Ramos (cell line): ENCODE measurements around the gene SOX14.

ENCODE experiments used
- in situ Hi-C: fragments of 300-500 bp; cut with MboI; formaldehyde crosslinking; loops from one replicate; pipeline ENCODE4 v1.14.3; 2022; ENCODE audit warnings: low sequenced_read_pairs; ENCODE audit not compliant: unreplicated experiment

Gene SOX14

GRCh38 chr3:137764001-137764433 lies at the start of gene SOX14:
Gene SOX14, plus strand, starts transcription at chr3:137764315. Its CDS starts 470 bp downstream, at chr3:137764785.
- in situ Hi-C loops = no loop called here

- in situ Hi-C loops = no loop called here
Observed at GRCh38 chr3:137714551-137714950, 49.6 kb upstream of the SOX14 start.

- in situ Hi-C loops = no loop called here
Observed at GRCh38 chr3:137724240-137724639, 39.9 kb upstream of the SOX14 start.

GRCh38 chr3:137737208-137737607 lies 26.9 kb upstream of the SOX14 start:
- in situ Hi-C loops = no loop called here

- in situ Hi-C loops = no loop called here
Observed at GRCh38 chr3:137738710-137739109, 25.4 kb upstream of the SOX14 start.

DNA sequence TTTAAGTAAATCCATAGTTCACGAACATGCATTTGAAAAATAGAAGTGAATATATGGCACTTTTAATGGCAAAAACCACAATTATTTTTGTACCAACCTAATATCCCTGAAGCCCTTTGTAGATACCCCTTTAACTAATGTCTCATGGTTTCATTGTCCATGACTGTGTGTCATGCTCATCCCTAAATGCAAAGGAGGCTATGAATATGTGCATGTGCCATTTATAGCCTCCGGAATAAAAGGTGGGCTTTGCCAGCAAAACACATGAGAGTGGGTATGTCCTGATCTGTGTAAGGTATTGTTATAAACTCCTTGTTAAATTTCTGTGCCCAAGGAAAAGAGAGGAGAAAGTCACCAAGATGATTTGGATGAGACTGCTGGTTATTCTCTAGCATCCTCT lies 20.5 kb upstream of the SOX14 start:
- in situ Hi-C loops = no loop called here

- in situ Hi-C loops = no loop called here
Observed at GRCh38 chr3:137746808-137747207, 17.3 kb upstream of the SOX14 start.

DNA sequence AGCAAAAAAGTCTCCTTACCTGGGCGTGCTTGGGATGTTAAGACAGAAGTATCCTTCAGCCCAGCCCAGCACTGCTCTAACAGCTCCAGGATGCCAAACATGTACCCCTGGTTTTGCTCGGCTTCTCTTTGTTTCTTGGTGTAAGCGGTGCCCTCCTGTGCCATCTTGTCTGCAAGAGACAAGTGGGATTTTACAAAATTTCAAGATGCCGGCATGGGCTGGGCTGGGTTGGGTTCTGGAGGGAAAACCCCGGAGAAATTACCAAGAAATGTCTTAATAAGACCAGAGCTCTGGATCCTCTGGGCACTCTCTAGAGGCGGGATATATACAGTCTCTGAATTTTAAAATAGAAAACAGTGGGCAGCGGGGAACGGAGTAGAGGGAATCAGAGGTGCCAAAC lies 4.6 kb upstream of the SOX14 start:
- in situ Hi-C loops = no loop called here

DNA sequence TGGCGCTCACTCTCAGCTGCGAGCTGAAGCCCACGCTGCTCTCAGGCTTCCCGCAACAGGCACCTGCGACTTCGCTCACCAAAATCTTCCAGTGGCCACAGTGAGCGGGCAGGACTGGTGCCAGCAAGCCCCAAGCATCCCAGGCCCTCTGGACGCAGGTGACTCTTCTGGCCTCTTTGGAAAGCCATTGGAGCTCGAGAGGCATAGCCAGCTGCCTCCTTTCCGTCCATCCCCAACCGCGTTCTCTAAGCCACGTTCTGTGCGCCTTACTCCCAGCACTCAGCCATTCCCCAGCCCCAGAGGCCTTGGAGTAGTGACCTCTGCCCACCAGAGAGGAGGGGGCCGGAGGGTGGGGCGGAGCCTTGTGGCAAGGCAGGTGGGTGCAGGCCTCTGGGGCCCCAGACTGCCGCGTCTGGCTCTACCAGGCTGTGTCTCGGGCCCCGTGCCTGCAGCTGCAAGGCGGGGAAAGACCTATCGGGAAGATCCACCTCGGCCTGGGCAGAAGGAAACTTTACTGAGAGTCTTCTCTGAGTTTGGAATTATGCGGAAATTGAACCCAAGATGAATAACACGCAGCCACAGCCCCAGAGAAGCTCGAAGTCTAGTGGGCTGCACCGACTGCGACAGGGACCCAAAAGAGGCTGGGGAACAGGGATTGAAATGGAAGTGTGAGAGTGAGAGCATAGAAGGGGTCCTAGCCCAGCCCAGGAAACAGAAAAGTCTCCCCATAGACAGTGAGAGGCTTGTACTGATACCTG lies 3.6 kb upstream of the SOX14 start:
- in situ Hi-C loops = no loop called here

- in situ Hi-C loops = no loop called here
Observed at GRCh38 chr3:137761099-137761562, 3.0 kb upstream of the SOX14 start.

DNA sequence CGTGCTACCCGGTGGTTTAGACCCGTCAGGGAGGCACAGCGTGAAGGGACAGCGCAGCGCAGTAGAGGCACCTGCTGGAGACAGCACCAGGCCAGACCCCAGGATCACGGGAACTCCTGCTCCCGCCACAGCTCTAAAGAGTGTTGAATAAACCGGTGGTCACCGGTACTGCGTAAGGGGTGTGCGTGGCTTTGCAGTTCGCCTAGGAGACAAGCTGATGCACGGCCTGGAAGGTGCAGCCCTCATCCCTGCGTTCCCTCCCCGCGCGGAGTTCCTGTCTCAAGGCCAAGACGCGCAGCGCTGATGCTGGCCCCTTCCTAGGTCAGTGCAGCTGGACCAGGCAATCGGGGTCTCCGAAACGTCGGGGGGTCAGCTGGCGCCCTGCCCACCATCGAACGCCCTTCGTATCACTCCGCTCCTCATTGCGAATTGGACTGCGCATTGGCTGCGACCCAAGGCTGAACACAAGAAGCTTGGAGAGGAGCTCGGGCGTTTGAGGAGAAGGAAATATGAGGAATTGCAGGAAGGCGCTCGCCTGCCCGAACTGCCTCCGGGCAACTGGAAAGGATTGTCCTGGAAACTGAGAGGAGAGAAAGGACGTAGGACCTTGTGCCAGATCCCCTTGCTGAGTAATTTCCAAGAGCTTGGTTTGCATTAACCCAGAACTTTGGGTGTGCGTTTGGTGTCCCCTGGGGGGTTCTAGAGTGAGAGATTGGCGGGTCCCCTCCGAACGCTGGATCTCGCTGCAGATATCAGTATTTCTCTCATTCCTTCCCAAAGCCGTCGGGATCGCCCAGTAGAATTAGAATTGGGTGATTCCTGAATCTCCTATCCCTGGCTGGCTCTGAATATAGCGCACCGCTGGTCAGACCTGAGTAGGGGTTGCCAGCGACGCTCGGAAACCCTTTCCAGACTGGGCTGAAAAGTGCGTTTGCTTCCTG lies 2.3 kb upstream of the SOX14 start:
- in situ Hi-C loops = no loop called here

- in situ Hi-C loops = no loop called here
Observed at GRCh38 chr3:137762674-137763593, 1.2 kb upstream of the SOX14 start.

DNA sequence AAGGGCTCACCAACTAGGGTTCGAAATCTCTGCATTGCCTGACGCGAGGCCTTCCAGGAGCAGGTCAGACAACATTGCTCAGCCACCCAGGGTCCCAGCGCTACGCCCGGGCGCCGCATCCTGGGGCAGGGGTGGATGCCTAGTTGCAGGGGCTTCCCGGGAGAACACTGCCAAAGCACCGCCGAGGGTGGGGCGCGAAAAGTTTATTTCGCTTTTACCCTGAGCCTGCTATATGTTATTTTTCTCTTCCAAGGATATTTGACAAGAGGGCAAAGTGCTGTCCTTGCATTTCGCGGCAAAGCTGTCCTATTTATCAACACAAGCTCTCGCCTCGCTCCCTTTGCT lies 549 bp upstream of the SOX14 start:
- in situ Hi-C loops = no loop called here

GRCh38 chr3:137764563-137765309 lies 621 bp downstream of the SOX14 start:
- in situ Hi-C loops = no loop called here

- in situ Hi-C loops = no loop called here
Observed at GRCh38 chr3:137765310-137766033, 1.4 kb downstream of the SOX14 start.

- in situ Hi-C loops = no loop called here
Observed at GRCh38 chr3:137766041-137766875, 2.1 kb downstream of the SOX14 start.

GRCh38 chr3:137766876-137767537 lies 2.9 kb downstream of the SOX14 start:
- in situ Hi-C loops = no loop called here
